ENCODE measurements around the gene B3GALT6. TPM values are rescaled to one million over a fixed set of nuclear protein-coding genes. Genes with fewer than 3 reads are reported as not detected.

The B3GALT6 gene
- total and polyA plus RNA-seq, 4 donors, result 2.5 to 12.8 (median 10.3) TPM

- peak; percentile 9 for ATAC-seq (ENCODE audit: low FRiP score)
- intact Hi-C loops (cut with DNase I), result loop anchor here in 1 of 2 donors (10.0 kb wide), 1 partner anchor 136 kb away; no protein-coding TSS in a partner anchor
- 91 to 93% methylated on average over 21 of the region's 21 CpGs for WGBS, 2 donors
Observed at GRCh38 chr1:1280782-1281481, 48.9 kb downstream of the B3GALT6 start.

DNA sequence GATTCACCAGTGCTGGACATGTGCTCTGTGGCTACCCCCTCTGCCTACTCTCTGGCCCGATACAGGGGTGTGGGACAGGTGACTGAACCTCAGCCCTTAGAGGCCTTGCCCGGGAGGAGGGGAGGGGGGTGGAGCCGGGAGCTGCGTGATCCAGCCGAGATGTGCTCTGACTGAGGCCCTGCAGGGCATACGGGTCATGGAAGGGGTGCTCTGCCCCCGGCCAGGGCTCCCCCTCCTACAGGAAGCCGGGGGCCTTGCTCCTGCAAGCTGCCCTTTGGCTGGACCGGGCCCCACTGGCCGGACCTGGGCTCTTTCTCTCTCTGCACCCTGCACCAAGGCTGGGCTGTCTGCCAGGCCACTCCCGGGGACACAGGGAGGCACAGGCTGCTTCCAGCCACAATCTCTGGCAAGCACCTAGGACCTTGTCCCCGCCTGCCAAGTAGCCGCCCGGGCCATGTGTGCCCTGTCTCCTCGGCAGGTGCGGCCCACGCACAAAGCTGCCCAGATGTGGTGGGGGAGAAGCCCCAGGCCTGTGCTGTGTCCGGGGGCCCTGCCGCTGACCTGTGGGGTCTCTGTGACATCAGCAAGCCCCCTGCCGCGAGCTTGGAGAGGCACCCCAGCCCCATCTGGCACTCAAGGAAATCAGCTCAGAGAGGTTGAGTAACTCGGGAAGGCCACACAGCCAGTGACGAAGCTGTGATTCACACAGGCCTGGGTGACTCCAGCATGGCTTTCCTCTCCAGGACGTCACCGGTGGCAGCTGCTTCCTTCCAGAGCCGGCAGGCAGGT, 49.7 kb downstream of the B3GALT6 start:
- 46 to 51% methylated on average over 24 to 26 of the region's 26 CpGs for WGBS, 2 donors
- no peak overlapping the region for H3K27ac ChIP-seq (ENCODE audit: low read depth in 1 of 2, low read length in 2 of 2)
- no peaks in the 10 kb centered on the region for H3K36me3 ChIP-seq (ENCODE audit: control insufficient read depth in 1 of 2, insufficient read depth in 2 of 2, low read length in 1 of 2)
- H3K4me1 ChIP-seq (ENCODE audit: control insufficient read depth in 1 of 2, insufficient read depth in 2 of 2, low read length in 2 of 2), result no peaks in the 10 kb centered on the region
- no peaks in the 10 kb centered on the region for H3K27me3 ChIP-seq (ENCODE audit: control insufficient read depth in 1 of 2, insufficient read depth in 2 of 2, low read length in 1 of 2)
- H3K9me3 ChIP-seq (ENCODE audit: control insufficient read depth, low read length), result no peaks in the 10 kb centered on the region
- no peak overlapping the region for H3K4me3 ChIP-seq (ENCODE audit: low read length in 2 of 2)
- no peak for ATAC-seq (ENCODE audit: low FRiP score)
- intact Hi-C loops (cut with DNase I), result loop anchor here in 1 of 2 donors (10.0 kb wide), 1 partner anchor 137 kb away; no protein-coding TSS in a partner anchor
- no peak for DNase-seq

More at GRCh38 chr1:1280782-1281481, 48.9 kb downstream of the B3GALT6 start:
- Histone ChIP-seq H3K4me1 (ENCODE audit: control insufficient read depth in 1 of 2, insufficient read depth in 2 of 2, low read length in 2 of 2) (no peaks in the 10 kb centered on the region), H3K27me3 (ENCODE audit: control insufficient read depth in 1 of 2, insufficient read depth in 2 of 2, low read length in 1 of 2) (no peaks in the 10 kb centered on the region), H3K27ac (ENCODE audit: low read depth in 1 of 2, low read length in 2 of 2) (no peak overlapping the region), H3K9me3 (ENCODE audit: control insufficient read depth, low read length) (no peaks in the 10 kb centered on the region), H3K36me3 (ENCODE audit: control insufficient read depth in 1 of 2, insufficient read depth in 2 of 2, low read length in 1 of 2) (no peaks in the 10 kb centered on the region), H3K4me3 (ENCODE audit: low read length in 2 of 2) (no peak overlapping the region)
- DNase-seq, result no peak

GRCh38 chr1:1282998-1283397, 51.0 kb downstream of the B3GALT6 start:
- 82 to 84% methylated on average over 13 to 14 of the region's 14 CpGs for WGBS, 2 donors
- intact Hi-C loops (cut with DNase I), result loop anchor here in 1 of 2 donors (10.0 kb wide), 1 partner anchor 138 kb away; no protein-coding TSS in a partner anchor
- no peaks in the 10 kb centered on the region for H3K36me3 ChIP-seq (ENCODE audit: control insufficient read depth in 1 of 2, insufficient read depth in 2 of 2, low read length in 1 of 2)
- no peaks in the 10 kb centered on the region for H3K4me1 ChIP-seq (ENCODE audit: control insufficient read depth in 1 of 2, insufficient read depth in 2 of 2, low read length in 2 of 2)
- DNase-seq, result no peak
- H3K27me3 ChIP-seq (ENCODE audit: control insufficient read depth in 1 of 2, insufficient read depth in 2 of 2, low read length in 1 of 2), result no peaks in the 10 kb centered on the region
- no peak overlapping the region for H3K4me3 ChIP-seq (ENCODE audit: low read length in 2 of 2)
- ATAC-seq (ENCODE audit: low FRiP score), result no peak
- no peak overlapping the region for H3K27ac ChIP-seq (ENCODE audit: low read depth in 1 of 2, low read length in 2 of 2)
- H3K9me3 ChIP-seq (ENCODE audit: control insufficient read depth, low read length), result no peaks in the 10 kb centered on the region

GRCh38 chr1:1283821-1284220, 51.8 kb downstream of the B3GALT6 start:
- intact Hi-C loops (cut with DNase I), result loop anchor here in 1 of 2 donors (10.0 kb wide), 1 partner anchor 139 kb away; no protein-coding TSS in a partner anchor
- Histone ChIP-seq H3K36me3 (ENCODE audit: control insufficient read depth in 1 of 2, insufficient read depth in 2 of 2, low read length in 1 of 2) (no peaks in the 10 kb centered on the region), H3K27ac (ENCODE audit: low read depth in 1 of 2, low read length in 2 of 2) (no peak overlapping the region), H3K27me3 (ENCODE audit: control insufficient read depth in 1 of 2, insufficient read depth in 2 of 2, low read length in 1 of 2) (no peaks in the 10 kb centered on the region), H3K9me3 (ENCODE audit: control insufficient read depth, low read length) (no peaks in the 10 kb centered on the region), H3K4me3 (ENCODE audit: low read length in 2 of 2) (no peak overlapping the region), H3K4me1 (ENCODE audit: control insufficient read depth in 1 of 2, insufficient read depth in 2 of 2, low read length in 2 of 2) (no peaks in the 10 kb centered on the region)
- DNase-seq (no peak), ATAC-seq (ENCODE audit: low FRiP score) (no peak)
- 7 to 14% methylated on average over 7 to 8 of the region's 9 CpGs for WGBS, 2 donors

Other genes with a start within 250 kb of the B3GALT6 start
- gene HES4, start 232.1 kb upstream of the B3GALT6 start, total RNA-seq, result 10 to 100 TPM; 31.3 to 47.5 TPM
- 10 to 100 TPM in 1 of 2 donors, 1 to 10 TPM in 1; 3.6 to 82.3 TPM for gene HES4, start 232.1 kb upstream of the B3GALT6 start, polyA plus RNA-seq
- gene ISG15, start 218.7 kb upstream of the B3GALT6 start, total RNA-seq, result 10 to 100 TPM; 34.4 to 40.8 TPM
- gene ISG15, start 218.7 kb upstream of the B3GALT6 start, polyA plus RNA-seq, result 100 to 1,000 TPM in 1 of 2 donors, 10 to 100 TPM in 1; 79.5 to 104 TPM
- gene AGRN, start 212.1 kb upstream of the B3GALT6 start, total RNA-seq, result 10 to 100 TPM; 25.1 to 38.6 TPM
- gene AGRN, start 212.1 kb upstream of the B3GALT6 start, polyA plus RNA-seq, result 10 to 100 TPM in 1 of 2 donors, 1 to 10 TPM in 1; 4.3 to 20.1 TPM
- gene RNF223, start 157.9 kb upstream of the B3GALT6 start, total RNA-seq, result not detected
- gene RNF223, start 157.9 kb upstream of the B3GALT6 start, polyA plus RNA-seq, result not detected
- 10 to 100 TPM in 1 of 2 donors, 1 to 10 TPM in 1; 9.3 to 13.6 TPM for gene C1orf159, start 116.1 kb upstream of the B3GALT6 start, total RNA-seq
- 10 to 100 TPM in 1 of 2 donors, 1 to 10 TPM in 1; 4.0 to 35.4 TPM for gene C1orf159, start 116.1 kb upstream of the B3GALT6 start, polyA plus RNA-seq
- under 1 TPM in 1 of 2 donors, not detected in 1; 0.15 TPM for gene TTLL10, start 58.4 kb upstream of the B3GALT6 start, total RNA-seq
- gene TTLL10, start 58.4 kb upstream of the B3GALT6 start, polyA plus RNA-seq, result not detected
- 1 to 10 TPM; 1.0 to 1.1 TPM for gene TNFRSF18, start 25.6 kb upstream of the B3GALT6 start, total RNA-seq
- gene TNFRSF18, start 25.6 kb upstream of the B3GALT6 start, polyA plus RNA-seq, result 1 to 10 TPM in 1 of 2 donors, not detected in 1; 1.3 TPM
- gene TNFRSF4, start 18.1 kb upstream of the B3GALT6 start, total RNA-seq, result 1 to 10 TPM; 1.6 to 3.5 TPM
- gene TNFRSF4, start 18.1 kb upstream of the B3GALT6 start, polyA plus RNA-seq, result 1 to 10 TPM in 1 of 2 donors, not detected in 1; 1.0 TPM
- gene SDF4, start 236 bp upstream of the B3GALT6 start, total RNA-seq, result 100 to 1,000 TPM; 138 to 140 TPM
- gene SDF4, start 236 bp upstream of the B3GALT6 start, polyA plus RNA-seq, result 100 to 1,000 TPM in 1 of 2 donors, 10 to 100 TPM in 1; 73.3 to 158 TPM
- 1 to 10 TPM; 3.9 to 4.3 TPM for gene C1QTNF12, start 14.5 kb downstream of the B3GALT6 start, total RNA-seq
- 10 to 100 TPM in 1 of 2 donors, 1 to 10 TPM in 1; 3.4 to 10.0 TPM for gene C1QTNF12, start 14.5 kb downstream of the B3GALT6 start, polyA plus RNA-seq
- gene UBE2J2, start 41.6 kb downstream of the B3GALT6 start, total RNA-seq, result 10 to 100 TPM; 46.9 to 49.4 TPM
- 10 to 100 TPM; 17.2 to 49.3 TPM for gene UBE2J2, start 41.6 kb downstream of the B3GALT6 start, polyA plus RNA-seq
- gene SCNN1D, start 48.2 kb downstream of the B3GALT6 start, total RNA-seq, result 1 to 10 TPM; 3.5 to 8.2 TPM
- gene SCNN1D, start 48.2 kb downstream of the B3GALT6 start, polyA plus RNA-seq, result 10 to 100 TPM in 1 of 2 donors, 1 to 10 TPM in 1; 7.9 to 24.1 TPM
- 10 to 100 TPM; 25.0 to 69.2 TPM for gene ACAP3, start 75.7 kb downstream of the B3GALT6 start, total RNA-seq
- gene ACAP3, start 75.7 kb downstream of the B3GALT6 start, polyA plus RNA-seq, result 10 to 100 TPM; 10.6 to 63.9 TPM
- 10 to 100 TPM in 1 of 2 donors, 1 to 10 TPM in 1; 7.4 to 12.6 TPM for gene PUSL1, start 76.4 kb downstream of the B3GALT6 start, total RNA-seq
- gene PUSL1, start 76.4 kb downstream of the B3GALT6 start, polyA plus RNA-seq, result 10 to 100 TPM in 1 of 2 donors, 1 to 10 TPM in 1; 5.8 to 13.7 TPM
- 100 to 1,000 TPM; 114 to 121 TPM for gene INTS11, start 92.4 kb downstream of the B3GALT6 start, total RNA-seq
- 100 to 1,000 TPM in 1 of 2 donors, 10 to 100 TPM in 1; 48.0 to 995 TPM for gene INTS11, start 92.4 kb downstream of the B3GALT6 start, polyA plus RNA-seq
- gene CPTP, start 92.6 kb downstream of the B3GALT6 start, total RNA-seq, result 10 to 100 TPM; 13.9 to 16.4 TPM
- 10 to 100 TPM; 12.9 to 14.9 TPM for gene CPTP, start 92.6 kb downstream of the B3GALT6 start, polyA plus RNA-seq
- gene TAS1R3, start 99.0 kb downstream of the B3GALT6 start, total RNA-seq, result under 1 TPM; 0.24 to 0.36 TPM
- under 1 TPM; 0.25 to 0.31 TPM for gene TAS1R3, start 99.0 kb downstream of the B3GALT6 start, polyA plus RNA-seq
- gene DVL1, start 117.2 kb downstream of the B3GALT6 start, total RNA-seq, result 10 to 100 TPM; 48.7 to 53.7 TPM
- 10 to 100 TPM; 21.2 to 71.9 TPM for gene DVL1, start 117.2 kb downstream of the B3GALT6 start, polyA plus RNA-seq
- gene MXRA8, start 126.3 kb downstream of the B3GALT6 start, total RNA-seq, result 100 to 1,000 TPM; 105 to 221 TPM
- 100 to 1,000 TPM in 1 of 2 donors, 10 to 100 TPM in 1; 52.3 to 364 TPM for gene MXRA8, start 126.3 kb downstream of the B3GALT6 start, polyA plus RNA-seq
- 10 to 100 TPM; 59.6 to 65.6 TPM for gene AURKAIP1, start 143.0 kb downstream of the B3GALT6 start, total RNA-seq
- gene AURKAIP1, start 143.0 kb downstream of the B3GALT6 start, polyA plus RNA-seq, result 100 to 1,000 TPM; 119 to 154 TPM
- 100 to 1,000 TPM; 153 to 246 TPM for gene CCNL2, start 167.1 kb downstream of the B3GALT6 start, total RNA-seq
- 100 to 1,000 TPM in 1 of 2 donors, 10 to 100 TPM in 1; 34.6 to 409 TPM for gene CCNL2, start 167.1 kb downstream of the B3GALT6 start, polyA plus RNA-seq
- 10 to 100 TPM; 69.7 to 70.2 TPM for gene MRPL20, start 175.1 kb downstream of the B3GALT6 start, total RNA-seq
- 100 to 1,000 TPM; 144 to 184 TPM for gene MRPL20, start 175.1 kb downstream of the B3GALT6 start, polyA plus RNA-seq
- 1 to 10 TPM; 1.5 to 6.9 TPM for gene ANKRD65, start 189.0 kb downstream of the B3GALT6 start, total RNA-seq
- under 1 TPM in 1 of 2 donors, not detected in 1; 0.13 TPM for gene ANKRD65, start 189.0 kb downstream of the B3GALT6 start, polyA plus RNA-seq
- gene VWA1, start 203.5 kb downstream of the B3GALT6 start, total RNA-seq, result 10 to 100 TPM; 35.6 to 86.5 TPM
- gene VWA1, start 203.5 kb downstream of the B3GALT6 start, polyA plus RNA-seq, result 1 to 10 TPM in 1 of 2 donors, under 1 TPM in 1; 0.13 to 4.5 TPM
- gene ATAD3C, start 217.5 kb downstream of the B3GALT6 start, total RNA-seq, result 1 to 10 TPM in 1 of 2 donors, under 1 TPM in 1; 0.42 to 5.5 TPM
- gene ATAD3C, start 217.5 kb downstream of the B3GALT6 start, polyA plus RNA-seq, result under 1 TPM in 1 of 2 donors, not detected in 1; 0.08 TPM
- gene ATAD3B, start 239.5 kb downstream of the B3GALT6 start, total RNA-seq, result 10 to 100 TPM in 1 of 2 donors, 1 to 10 TPM in 1; 8.1 to 21.5 TPM
- 10 to 100 TPM in 1 of 2 donors, 1 to 10 TPM in 1; 6.1 to 44.8 TPM for gene ATAD3B, start 239.5 kb downstream of the B3GALT6 start, polyA plus RNA-seq